HG03354 (cell line): ENCODE data around the gene TCTN1.
"Not testable (repeated sequence)": the region's sequence is repeated elsewhere in the genome, so short reads cannot be mapped to it uniquely, and the experiment has no call there.

Experiments used
- ATAC-seq: cut with Tn5 transposase; IDR thresholded peaks from one replicate; pipeline ENCODE4 v1.9.1; 2021; ENCODE audit warnings: mild to moderate bottlenecking; ENCODE audit not compliant: unreplicated experiment, poor library complexity, severe bottlenecking

Gene TCTN1

DNA sequence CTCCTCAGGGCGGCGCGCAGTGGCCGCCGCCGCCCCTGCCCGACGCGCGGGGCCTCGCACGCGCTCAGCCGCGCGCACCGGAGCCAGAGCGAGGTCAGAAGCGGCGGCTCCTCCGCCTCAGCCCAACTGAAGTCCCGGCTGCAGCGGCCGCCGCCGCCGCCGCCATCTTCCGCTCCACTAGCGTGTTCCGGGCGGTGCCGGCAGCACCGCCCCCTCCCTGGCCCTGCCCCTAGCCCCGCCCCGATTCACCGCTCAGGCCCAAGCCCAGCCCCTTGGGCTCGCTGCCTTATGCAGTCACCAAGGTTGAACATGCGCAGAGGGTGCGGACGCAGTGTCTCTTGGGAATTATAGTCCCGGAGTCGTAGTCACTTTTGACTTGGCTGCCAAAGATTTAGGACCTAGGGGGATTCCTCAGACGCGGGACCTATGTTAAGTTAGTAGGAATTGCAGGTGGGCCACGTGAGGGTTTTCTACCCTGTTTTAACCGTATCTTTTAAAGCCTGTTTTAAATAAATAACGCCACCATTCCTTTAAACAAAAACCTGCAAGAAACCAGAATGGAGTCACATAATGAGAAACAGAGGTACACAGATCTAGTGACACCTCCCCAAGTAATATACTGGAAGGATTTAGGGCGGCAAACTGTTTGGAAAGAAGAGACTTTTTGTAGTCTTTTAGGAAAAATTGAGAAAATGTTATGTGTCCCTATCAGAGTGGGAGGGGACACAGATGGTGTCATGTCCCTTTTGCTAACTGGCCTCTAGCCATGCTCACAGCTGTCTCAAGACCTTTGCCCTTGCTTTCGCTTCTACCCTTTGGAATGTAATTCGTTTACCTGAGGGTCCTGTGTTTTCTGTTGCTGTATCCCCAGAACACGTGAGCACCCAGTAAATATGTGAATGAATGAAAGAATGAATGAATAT is 30.5 kb upstream of the TCTN1 start, which contains the start of gene PPTC7:
Gene PPTC7, minus strand, starts transcription at position 182 of the 923 bp plus-strand sequence. CDS start 287 bp downstream, outside the sequence.
- ATAC-seq: peak; percentile 82

DNA sequence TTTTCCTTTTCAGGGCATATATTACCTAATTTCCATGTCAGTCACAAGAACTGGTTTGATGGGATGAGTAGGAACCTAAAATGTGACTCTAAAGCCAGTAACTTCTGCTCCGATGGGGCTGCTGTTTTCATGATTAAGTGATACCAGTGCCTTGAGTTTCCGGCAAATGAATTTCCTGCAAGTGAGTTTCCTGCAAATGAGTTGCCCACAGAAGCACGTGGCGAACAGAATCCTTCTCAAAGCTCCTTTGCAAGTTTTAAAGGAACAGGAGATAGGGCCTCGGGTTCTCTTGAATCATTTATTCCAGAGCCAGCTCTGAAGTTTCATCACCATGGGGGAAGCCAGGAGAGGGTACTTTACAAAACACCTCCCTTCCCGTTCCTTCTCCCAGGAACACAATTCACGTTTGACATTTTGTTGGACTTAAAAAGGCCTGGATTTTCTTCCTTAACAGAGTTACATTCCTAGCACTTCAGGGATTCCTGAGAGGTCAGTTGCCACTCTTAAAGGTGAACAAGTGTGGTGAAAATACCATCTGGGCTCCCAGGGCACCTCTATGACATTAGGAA is 28.6 kb upstream of the TCTN1 start:
- ATAC-seq: no peak

DNA sequence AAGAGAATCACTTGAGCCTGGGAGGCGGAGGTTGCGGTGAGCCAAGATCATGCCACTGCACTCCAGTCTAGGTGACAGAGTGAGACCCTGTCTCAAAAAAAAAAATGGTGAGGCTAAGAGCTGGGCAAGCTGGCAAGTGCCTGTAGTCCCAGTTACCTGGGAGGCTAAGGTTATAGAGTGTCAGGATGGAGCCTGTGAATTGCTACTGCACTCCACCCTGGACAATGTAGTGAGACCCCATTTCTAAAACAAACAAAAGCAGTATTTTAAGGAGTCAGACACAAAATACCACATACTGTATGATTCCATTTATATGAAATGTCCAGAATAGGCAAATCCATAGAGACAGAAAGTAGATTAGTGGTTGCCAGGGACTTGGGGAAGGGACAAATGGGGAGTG is 26.8 kb upstream of the TCTN1 start:
- ATAC-seq: not testable (repeated sequence)

DNA sequence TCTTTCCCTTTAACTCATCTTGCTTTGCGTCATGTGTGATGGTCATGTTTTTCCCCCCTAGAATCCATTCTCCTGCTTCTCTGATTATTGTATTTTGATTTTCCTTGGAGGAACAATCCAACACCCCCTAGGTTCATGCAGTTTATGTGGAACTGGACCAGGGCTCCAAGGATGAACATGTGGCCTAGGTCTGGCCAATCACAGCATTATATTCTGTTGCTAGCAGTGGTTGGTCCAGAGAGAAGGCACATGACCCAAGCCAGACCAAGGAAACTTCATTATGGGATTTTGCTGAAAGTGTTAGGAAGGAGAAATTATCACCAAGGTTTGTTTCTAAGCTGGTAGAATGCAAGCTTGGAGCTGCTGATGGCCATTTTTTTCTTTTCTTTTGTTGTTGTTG is 23.9 kb upstream of the TCTN1 start:
- no peak for ATAC-seq

DNA sequence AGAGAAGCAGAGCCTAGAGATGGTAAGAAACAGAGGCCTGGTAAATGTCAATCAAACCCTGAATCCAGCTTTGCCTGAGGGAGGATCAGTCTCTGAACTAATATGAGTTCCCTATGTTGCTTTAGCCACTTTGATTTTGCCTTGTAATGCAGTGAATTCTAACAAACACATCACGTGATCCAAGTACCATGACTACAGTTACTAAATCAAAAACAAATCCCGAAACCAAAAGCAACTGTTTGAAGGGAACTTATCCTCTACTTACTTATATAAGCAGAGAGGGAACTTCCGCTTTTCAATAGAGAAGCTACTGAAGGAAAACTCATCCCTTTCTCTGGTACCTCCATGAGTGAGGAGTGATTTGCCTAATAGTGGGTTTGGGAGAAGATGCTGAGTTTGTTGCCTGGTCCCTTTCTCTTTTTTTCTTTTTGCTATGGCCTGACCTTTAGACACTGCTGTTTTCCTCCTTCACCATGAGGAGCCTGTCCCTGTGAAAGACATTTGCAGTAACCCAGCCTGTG is 23.1 kb upstream of the TCTN1 start:
- ATAC-seq: peak; percentile 91

DNA sequence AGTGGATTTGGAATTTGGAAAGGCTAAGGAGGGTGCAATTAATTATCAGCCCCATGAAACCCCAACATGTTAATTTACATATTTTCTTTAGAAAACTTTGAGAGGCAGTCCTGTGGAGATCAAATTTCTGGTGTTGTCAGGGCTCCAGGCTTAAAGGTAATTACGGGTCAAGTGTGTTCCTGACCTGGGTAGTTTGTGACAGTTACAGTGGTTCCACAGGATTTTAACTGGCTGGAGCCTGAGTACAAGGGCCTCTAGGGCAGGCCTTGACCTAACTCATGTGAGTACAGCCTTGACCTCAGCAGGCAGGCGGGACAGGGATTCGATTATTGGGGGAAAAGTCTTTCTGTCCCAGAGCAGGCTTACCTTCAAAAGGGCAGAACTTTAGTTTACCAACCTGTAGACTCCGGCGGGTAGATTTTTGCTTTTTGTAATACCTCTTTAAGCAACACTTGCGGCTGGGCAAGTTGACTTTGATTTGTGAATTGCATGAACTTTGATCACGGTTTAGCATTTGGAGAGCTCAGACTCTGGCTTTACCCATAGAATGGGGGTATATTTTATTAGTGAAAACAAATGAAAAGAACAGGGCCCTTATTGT is 22.4 kb upstream of the TCTN1 start:
- ATAC-seq: peak; percentile 25

DNA sequence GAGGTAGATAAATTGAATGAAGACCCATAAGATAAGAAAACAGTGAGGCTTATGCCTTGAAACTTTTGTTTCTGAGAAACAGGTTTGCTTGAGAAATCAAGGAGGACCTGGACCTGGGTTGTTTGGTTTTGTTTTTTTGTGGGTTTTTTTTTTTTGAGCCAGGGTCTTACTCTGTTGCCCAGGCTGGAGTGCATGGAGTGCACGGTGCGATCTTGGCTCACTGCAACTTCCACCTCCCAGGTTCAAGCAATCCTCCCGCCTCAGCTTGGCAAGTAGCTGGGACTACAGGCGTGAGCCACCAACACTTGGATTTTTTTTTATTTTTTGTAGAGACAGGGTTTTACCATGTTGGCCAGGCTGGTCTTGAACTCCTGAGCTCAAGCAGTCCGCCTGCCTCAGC is 21.9 kb upstream of the TCTN1 start:
- no peak for ATAC-seq

DNA sequence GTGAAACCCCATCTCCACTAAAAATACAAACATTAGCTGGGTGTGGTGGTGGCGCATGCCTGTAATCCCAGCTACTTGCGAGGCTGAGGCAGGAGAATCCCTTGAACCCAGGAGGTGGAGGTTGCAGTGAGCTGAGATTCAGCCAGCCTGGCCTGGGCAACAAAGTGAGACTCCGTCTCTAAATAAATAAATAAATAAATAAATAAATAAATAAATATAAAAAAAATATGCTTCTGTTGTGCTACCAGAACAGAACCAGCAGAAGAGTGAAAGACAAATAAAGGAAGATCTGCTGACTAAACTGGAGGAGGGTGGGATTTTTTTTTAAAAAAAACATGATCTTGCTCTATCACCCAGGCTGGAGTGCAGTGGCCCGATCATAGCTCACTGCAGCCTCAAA is 21.0 kb upstream of the TCTN1 start:
- ATAC-seq: not testable (repeated sequence)

DNA sequence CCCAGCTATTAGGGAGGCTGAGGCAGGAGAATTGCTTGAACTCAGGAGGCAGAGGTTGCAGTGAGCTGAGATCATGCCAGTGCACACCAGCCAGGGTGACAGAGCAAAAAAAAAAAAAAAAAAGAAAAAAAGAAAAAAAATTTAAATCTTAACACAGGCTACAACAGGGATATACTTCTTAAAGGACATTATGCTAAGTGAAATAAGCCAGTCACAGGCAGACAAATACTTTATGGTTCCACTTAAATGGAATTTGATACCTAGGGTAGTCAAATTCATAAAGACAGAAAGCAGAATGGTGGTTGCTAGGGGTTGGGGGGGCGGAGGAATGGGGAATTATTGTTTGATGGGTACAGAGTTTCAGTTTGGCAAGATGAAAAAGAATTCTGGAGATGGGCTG is 16.0 kb upstream of the TCTN1 start:
- ATAC-seq: no peak

DNA sequence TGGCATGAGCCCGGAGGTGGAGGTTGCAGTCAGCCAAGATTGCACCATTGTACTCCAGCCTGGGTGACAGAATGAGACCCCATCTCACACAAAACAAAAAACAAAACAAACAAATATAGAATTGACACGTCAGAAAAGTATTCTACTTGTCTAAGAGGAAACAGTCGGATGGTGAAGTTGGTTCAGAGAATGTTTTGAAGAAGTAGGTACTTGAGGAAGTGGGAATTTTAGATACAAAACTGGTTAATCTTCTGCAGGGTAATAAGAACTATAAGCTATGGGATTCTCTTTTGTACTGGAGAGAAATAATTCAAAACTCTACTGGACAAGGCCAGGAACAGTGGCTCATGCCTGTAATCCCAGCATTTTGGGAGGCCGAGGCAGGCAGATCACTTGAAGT is 14.6 kb upstream of the TCTN1 start:
- ATAC-seq: no peak

DNA sequence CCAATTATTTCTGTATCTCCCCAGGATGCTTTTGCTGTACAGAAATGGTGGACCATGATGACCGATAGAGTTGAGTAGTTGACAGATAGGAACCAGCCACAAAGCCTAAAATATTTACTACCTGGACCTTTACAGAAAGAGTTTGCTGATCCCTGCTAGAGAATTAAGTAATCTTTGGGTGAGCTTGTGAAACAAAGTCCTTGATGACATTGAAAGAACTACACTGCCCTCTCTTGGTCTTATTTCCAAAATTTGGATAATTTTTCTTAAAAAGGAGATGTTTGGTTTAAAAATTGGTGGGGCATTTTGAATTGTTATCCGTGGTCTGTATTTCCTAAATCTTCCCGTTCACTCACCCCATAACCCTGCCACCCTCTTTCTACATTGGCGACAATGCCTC is 13.7 kb upstream of the TCTN1 start:
- ATAC-seq: no peak

DNA sequence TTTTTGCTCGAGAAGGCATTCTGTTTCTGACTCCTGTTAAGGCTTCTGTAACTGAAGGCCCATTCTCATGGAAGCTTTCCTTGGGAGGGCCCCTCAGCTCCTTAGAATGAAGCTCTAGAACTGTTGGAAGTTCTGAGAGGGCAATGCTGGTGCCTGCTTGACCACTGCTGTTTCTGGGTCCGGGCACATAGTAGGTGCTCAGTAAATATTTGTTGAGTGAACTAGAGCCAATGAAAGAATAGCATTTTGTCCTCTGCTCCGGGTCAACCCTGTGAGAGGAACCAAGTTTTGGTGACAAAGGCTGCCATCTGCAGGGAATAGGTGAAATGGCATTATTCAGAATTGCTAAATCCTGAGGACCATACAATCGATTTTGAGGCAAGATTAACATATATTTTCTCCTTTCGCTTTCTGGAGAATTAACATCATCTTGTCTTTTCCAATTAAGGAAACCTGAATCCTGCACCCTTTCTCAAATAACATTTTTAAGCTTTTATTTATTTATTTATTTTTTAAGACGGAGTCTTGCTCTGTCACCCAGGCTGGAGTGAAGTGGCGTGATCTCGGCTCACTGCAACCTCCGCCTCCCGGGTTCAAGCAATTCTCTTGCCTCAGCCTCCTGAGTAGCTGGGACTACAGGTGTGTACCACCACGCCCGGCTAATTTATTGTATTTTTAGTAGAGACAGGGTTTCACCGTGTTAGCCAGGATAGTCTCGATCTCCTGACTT is 11.7 kb upstream of the TCTN1 start:
- ATAC-seq: not testable (repeated sequence)

DNA sequence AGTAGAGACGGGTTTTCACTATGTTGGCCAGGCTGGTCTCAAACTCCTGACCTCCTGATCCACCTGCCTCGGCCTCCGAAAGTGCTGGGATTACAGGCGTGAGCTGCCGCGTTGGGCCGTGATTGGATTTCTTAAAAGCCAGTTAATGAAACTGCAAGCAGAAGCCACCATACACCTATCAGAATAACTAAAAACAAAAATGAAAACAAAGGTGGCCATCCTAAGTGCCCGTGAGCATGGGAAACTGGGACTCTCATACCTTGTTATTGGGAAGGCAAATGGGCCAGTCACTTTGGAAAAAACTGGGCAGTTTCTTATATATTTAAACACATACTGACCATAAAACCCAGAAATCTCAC is 7.7 kb upstream of the TCTN1 start:
- ATAC-seq: no peak

DNA sequence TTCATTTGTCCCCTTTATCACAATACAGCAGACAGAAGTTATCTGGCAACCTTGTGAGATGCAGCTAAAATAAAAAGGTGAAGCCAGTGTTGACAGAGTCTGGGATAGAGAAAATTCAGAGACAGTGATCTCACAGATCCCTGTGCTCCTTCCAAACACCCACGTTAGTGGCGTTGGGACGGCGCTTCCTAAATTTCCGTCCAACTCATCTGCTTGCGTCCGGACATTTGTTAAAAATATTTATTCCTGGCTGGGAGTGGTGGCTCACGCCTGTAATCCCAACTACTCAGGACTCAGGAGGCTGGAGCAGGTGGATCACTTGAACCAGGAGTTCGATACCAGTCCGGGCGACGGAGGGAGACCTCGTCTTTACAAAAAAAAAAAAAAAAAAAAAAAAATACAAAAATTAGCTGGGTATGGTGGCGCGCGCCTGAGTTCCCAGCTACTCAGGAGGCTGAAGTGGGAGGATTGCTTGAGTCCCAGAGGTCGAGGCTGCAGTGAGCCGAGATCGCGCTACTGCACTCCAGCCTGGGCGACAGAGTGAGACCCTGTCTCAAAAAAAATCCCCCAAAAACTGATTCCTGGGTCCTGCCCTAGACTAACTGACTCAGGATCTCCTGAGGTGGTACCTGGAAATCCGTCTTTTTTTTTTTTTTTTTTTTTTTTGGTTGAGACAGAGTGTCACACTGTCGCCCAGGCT is 708 bp upstream of the TCTN1 start:
- ATAC-seq: no peak

DNA sequence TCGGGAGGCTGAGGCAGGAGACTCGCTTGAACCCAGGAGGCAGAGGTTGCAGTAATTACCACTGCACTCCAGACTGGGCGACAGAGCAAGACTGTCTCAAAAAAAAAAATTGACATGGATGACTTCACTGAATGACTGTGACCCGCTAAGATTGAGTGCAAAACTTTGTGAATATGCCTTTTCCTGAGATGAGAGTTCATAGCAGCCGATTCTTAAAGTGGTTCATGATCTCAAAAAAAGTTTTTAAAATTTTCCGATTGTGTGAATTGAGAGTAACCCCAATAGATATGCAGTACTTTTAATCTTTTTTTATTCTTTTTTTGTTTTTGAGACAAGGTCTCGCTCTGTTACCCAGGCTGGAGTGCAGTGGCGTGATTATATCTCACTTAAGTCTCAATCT is 1.2 kb downstream of the TCTN1 start:
- no peak for ATAC-seq

DNA sequence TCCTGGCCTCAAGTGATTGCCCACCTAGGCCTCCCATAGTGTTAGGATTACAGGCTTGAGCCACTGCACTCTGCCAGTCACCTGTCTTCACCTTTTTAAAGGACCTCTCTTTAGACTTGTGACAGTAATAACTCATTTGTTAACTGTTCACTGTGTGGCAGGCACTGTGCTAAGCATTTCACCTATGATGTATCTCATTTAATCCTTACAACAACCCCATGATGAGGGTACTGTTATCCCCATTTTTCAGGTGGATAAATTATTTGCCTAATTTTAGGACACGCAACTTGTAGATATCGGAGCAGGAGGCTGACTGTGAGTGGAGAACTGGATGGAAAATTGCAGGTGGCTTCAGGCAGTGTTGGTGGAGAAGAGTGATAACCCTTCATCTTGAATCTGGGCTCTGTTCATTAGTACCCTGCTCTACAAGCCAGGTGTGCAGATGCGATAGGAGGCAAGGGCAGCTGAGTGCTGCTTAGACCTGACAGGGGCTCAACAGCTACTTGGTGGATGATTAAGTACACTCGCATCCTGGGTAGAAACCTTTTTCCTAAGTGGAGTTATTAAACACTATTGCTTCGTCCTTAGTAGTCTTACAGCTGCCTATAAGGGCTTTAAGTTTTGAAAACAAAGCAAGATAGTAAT is 2.7 kb downstream of the TCTN1 start:
- no peak for ATAC-seq

DNA sequence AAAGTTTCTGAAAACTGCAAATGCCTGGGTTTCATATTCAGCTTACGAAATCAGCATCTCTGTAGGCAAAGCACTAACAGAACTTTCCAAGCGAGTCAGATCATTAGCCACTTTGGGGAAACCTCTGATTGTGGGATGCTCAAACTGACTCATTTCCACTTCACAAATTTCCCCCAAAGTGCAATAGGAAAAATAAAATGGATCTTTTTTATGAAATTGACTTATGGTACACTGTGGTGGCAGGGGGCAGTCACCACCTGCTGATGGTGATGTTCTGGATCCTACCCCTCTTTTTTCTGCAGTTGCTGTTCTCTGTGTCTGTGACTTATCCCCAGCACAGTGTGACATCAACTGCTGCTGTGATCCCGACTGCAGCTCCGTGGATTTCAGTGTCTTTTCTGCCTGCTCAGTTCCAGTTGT is 5.6 kb downstream of the TCTN1 start:
- ATAC-seq: peak; percentile 59

DNA sequence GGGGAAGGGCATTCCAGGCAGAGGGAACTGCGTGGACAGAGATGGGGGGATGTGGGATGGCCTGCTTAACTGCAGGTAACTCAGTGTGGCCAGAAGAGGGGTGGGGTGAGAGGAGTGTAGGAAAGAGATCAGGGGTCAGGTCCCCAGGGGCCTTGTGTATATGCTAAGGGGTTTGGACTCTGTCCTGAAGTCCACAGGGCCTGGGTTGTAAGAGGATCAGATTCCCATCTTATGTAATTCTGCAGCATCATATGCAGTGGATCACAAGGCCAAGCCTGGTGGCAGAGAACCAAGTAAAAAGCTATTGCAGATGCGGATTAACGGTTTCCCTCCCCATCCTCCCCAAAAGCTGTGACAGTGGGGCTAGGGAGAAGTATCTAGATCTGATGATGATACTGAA is 8.7 kb downstream of the TCTN1 start:
- ATAC-seq: no peak
